ENCODE measurements around the gene CES3. TPM values are rescaled to one million over a fixed set of nuclear protein-coding genes. Genes with fewer than 3 reads are reported as not detected.

CES3 gene
- total RNA-seq, 4 donors from 2014 or later, result 10.3 to 30.3 (median 12.9) TPM

DNA sequence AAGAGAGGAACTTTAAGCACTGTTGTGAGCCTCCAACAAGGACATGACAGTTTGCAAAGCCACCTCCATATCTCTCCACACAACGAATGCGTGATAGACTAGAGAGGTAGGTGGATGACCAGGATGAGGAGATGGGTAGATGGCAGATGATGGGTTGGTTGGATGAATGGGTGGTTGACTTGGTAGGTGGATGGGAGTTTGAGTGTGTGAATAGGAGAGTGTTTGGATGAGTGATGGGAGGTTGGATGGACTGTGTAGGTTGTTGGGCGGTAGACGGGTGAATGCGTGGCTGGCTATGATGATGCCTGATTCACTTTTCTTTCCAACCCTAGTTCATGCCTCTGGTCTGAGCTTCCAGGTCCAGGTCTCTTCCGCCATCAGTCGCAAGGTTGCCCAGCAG lies 46.5 kb upstream of the CES3 start:
- intact Hi-C loops (cut with DNase I; ENCODE audit: low total_unique reads), result no loop called here
- H3K27ac ChIP-seq, result no peak overlapping the region
- H3K9me3 ChIP-seq, result no peaks in the 10 kb centered on the region
- in situ Hi-C loops (cut with MboI; ENCODE audit: low sequenced_read_pairs in 4 of 4), result no loop called here
- H3K4me3 ChIP-seq, result no peak overlapping the region
- no peaks in the 10 kb centered on the region for H3K27me3 ChIP-seq
- TF ChIP-seq, protein P1, sequence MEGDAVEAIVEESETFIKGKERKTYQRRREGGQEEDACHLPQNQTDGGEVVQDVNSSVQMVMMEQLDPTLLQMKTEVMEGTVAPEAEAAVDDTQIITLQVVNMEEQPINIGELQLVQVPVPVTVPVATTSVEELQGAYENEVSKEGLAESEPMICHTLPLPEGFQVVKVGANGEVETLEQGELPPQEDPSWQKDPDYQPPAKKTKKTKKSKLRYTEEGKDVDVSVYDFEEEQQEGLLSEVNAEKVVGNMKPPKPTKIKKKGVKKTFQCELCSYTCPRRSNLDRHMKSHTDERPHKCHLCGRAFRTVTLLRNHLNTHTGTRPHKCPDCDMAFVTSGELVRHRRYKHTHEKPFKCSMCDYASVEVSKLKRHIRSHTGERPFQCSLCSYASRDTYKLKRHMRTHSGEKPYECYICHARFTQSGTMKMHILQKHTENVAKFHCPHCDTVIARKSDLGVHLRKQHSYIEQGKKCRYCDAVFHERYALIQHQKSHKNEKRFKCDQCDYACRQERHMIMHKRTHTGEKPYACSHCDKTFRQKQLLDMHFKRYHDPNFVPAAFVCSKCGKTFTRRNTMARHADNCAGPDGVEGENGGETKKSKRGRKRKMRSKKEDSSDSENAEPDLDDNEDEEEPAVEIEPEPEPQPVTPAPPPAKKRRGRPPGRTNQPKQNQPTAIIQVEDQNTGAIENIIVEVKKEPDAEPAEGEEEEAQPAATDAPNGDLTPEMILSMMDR (IDR thresholded peaks at IDR 0.05 in 4 of 5, conservative IDR thresholded peaks at IDR 0.05 in 1 of 5), result no peak
- no peak for TF ChIP-seq POLR2A (IDR thresholded peaks at IDR 0.05)
- H3K4me1 ChIP-seq, result peaks cover 7 to 8% of the 10 kb centered on the region in 2 donors
- no peaks in the 10 kb centered on the region for H3K36me3 ChIP-seq
- ATAC-seq (no peak), DNase-seq (no peak)

DNA sequence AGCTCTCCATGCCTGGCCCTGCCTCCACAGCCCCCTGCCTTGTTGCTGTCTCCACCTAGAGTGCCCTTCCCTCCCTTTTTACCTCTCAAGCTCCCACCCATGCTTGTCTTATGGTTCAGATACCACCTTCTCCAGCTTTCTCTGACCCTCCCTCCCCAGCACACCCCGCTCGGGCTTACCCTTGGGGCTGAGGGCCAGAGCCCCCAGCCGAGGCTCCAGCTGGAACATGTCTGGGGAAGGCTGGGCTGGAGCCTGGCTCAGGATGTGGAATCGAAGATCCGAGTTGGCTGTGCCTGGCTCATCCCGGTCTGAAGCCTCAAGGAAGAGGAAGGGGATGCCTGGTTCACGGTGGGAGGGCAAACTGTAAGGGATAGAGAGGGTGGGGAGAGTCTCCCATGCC lies 46.0 kb upstream of the CES3 start:
- Histone ChIP-seq H3K27me3 (no peaks in the 10 kb centered on the region), H3K4me1 (peaks cover 11 to 13% of the 10 kb centered on the region in 2 donors), H3K9me3 (no peaks in the 10 kb centered on the region), H3K27ac (no peak overlapping the region), H3K4me3 (no peak overlapping the region), H3K36me3 (no peaks in the 10 kb centered on the region)
- TF ChIP-seq, protein P1 (IDR thresholded peaks at IDR 0.05 in 4 of 5, conservative IDR thresholded peaks at IDR 0.05 in 1 of 5), result no peak
- no peak for TF ChIP-seq POLR2A (IDR thresholded peaks at IDR 0.05)
- intact Hi-C loops (cut with DNase I; ENCODE audit: low total_unique reads) (no loop called here), in situ Hi-C loops (cut with MboI; ENCODE audit: low sequenced_read_pairs in 4 of 4) (no loop called here)
- ATAC-seq (no peak), DNase-seq (no peak)

DNA sequence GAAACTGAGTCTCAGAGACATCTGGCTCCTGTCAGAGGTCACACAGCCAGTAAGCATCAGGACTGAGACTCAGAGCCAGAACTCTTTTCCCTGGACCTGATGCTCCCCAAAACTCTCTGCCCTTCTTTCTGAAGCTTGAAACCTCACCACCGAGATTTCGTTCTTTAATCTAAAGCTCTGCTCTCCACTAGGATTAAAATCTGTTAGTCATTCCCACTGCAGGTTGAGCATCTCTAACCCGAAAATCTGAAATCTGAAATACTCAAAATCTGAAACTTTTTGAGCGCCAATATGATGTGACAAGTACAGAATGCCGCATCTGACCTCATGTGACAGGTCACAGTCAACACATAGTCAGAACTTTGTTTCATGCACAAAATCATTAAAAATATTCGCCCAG lies 44.5 kb upstream of the CES3 start:
- no peaks in the 10 kb centered on the region for H3K27me3 ChIP-seq
- intact Hi-C loops (cut with DNase I; ENCODE audit: low total_unique reads) (no loop called here), in situ Hi-C loops (cut with MboI; ENCODE audit: low sequenced_read_pairs in 4 of 4) (no loop called here)
- no peak overlapping the region for H3K27ac ChIP-seq
- H3K36me3 ChIP-seq, result no peaks in the 10 kb centered on the region
- ATAC-seq (no peak), DNase-seq (no peak)
- H3K4me1 ChIP-seq, result peaks cover 25 to 28% of the 10 kb centered on the region in 2 donors
- no peak overlapping the region for H3K4me3 ChIP-seq
- TF ChIP-seq, protein P1 (IDR thresholded peaks at IDR 0.05 in 4 of 5, conservative IDR thresholded peaks at IDR 0.05 in 1 of 5), result no peak
- no peak for TF ChIP-seq POLR2A (IDR thresholded peaks at IDR 0.05)
- no peaks in the 10 kb centered on the region for H3K9me3 ChIP-seq

DNA sequence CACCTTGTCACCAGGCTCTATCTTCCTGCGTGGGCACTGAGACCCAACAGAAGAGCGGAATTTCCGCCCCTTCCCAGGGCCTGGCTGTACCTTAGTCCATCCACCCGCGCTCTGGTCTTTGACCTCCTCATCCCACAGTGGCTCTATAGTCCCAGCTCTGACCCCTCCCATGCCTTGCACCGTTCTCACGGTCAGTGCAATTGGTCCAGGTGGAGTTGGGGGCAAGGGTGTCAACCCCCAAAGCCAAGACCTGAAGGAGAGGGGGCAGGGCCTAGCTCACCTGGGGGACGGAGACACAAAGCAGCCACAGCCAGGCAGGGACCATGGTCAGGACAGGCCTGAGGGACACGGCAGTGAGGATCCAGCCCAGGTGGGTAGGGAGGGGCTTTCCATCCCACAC lies 43.3 kb upstream of the CES3 start:
- DNase-seq (no peak), ATAC-seq (no peak)
- Histone ChIP-seq H3K27ac (peak overlapping the region; percentile 91 to 99 (median 96)), H3K9me3 (no peaks in the 10 kb centered on the region), H3K4me1 (peaks cover 33 to 34% of the 10 kb centered on the region in 2 donors), H3K36me3 (no peaks in the 10 kb centered on the region), H3K27me3 (no peaks in the 10 kb centered on the region), H3K4me3 (no peak overlapping the region)
- TF ChIP-seq POLR2A (IDR thresholded peaks at IDR 0.05), result no peak
- TF ChIP-seq, protein P1 (IDR thresholded peaks at IDR 0.05 in 4 of 5, conservative IDR thresholded peaks at IDR 0.05 in 1 of 5), result no peak
- in situ Hi-C loops (cut with MboI; ENCODE audit: low sequenced_read_pairs in 4 of 4), result no loop called here
- intact Hi-C loops (cut with DNase I; ENCODE audit: low total_unique reads), result loop anchor here (1.0 kb wide), 1 partner anchor 10 kb away; no protein-coding TSS in a partner anchor

DNA sequence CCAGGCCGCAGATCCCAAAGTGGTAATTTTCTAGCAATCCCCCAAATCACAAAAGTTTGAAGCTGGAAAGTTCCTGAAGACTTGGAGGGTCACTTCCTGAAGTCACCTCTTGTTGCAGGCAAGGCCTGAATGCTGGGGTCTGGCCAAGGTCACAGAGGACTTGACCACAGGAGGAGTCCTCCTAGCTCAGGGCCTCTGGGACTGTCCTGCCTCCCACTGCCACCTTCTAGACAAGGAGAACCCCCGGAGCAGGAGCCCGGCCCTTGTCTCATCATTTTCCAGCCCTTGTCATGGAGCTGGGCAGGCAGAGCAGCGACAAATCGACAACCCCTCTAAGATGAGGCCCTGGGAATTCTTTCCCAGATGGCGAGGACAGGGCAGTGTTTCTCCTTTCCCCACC lies 42.7 kb upstream of the CES3 start:
- Histone ChIP-seq H3K27ac (peak overlapping the region; percentile 91 to 99 (median 96)), H3K4me1 (peaks cover 33 to 40% of the 10 kb centered on the region in 2 donors), H3K27me3 (no peaks in the 10 kb centered on the region), H3K9me3 (no peaks in the 10 kb centered on the region), H3K4me3 (no peak overlapping the region), H3K36me3 (peaks cover 0 to 6% of the 10 kb centered on the region in 2 donors)
- TF ChIP-seq, protein P1 (IDR thresholded peaks at IDR 0.05 in 4 of 5, conservative IDR thresholded peaks at IDR 0.05 in 1 of 5), result no peak
- TF ChIP-seq POLR2A (IDR thresholded peaks at IDR 0.05), result no peak
- in situ Hi-C loops (cut with MboI; ENCODE audit: low sequenced_read_pairs in 4 of 4), result no loop called here
- intact Hi-C loops (cut with DNase I; ENCODE audit: low total_unique reads), result no loop called here
- ATAC-seq, result no peak
- no peak for DNase-seq

All from gastrocnemius medialis (tissue), 4 donors.